Endothelial cell of umbilical vein (primary cell): ENCODE data around the gene MAPK4.

ENCODE experiments used
- POLR2A ChIP-seq: IDR thresholded peaks from 2 replicates; pipeline ENCODE4 v1.6.1; 2012; ENCODE audit warnings: low read depth, mild to moderate bottlenecking, control low read depth, low read length
- POLR2AphosphoS5 ChIP-seq: IDR thresholded peaks from 2 replicates; pipeline ENCODE4 v1.6.1; 2012; ENCODE audit warnings: low read depth, mild to moderate bottlenecking, control low read depth, low read length, moderate library complexity; ENCODE audit not compliant: insufficient read depth
- TF ChIP-seq, protein P1 (sequence below), 2 donors: IDR thresholded peaks; 1 replicate in 1 of 2; 2 replicates in 1 of 2; pipeline ENCODE4 v1.5.1; 2011; ENCODE audit warnings: low read length in 2 of 2, mild to moderate bottlenecking in 2 of 2, moderate library complexity in 2 of 2, control low read depth in 1 of 2, inconsistent platforms in 1 of 2, low read depth in 1 of 2; ENCODE audit not compliant: insufficient read depth in 1 of 2; ENCODE audit errors: extremely low read depth in 1 of 2

GRCh38 chr18:50721451-50722120, 161.7 kb downstream of the MAPK4 start:
- TF ChIP-seq POLR2A (no peak), POLR2AphosphoS5 (no peak)
- TF ChIP-seq, protein P1, sequence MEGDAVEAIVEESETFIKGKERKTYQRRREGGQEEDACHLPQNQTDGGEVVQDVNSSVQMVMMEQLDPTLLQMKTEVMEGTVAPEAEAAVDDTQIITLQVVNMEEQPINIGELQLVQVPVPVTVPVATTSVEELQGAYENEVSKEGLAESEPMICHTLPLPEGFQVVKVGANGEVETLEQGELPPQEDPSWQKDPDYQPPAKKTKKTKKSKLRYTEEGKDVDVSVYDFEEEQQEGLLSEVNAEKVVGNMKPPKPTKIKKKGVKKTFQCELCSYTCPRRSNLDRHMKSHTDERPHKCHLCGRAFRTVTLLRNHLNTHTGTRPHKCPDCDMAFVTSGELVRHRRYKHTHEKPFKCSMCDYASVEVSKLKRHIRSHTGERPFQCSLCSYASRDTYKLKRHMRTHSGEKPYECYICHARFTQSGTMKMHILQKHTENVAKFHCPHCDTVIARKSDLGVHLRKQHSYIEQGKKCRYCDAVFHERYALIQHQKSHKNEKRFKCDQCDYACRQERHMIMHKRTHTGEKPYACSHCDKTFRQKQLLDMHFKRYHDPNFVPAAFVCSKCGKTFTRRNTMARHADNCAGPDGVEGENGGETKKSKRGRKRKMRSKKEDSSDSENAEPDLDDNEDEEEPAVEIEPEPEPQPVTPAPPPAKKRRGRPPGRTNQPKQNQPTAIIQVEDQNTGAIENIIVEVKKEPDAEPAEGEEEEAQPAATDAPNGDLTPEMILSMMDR (IDR thresholded peaks at IDR 0.05; ENCODE audit: extremely low read depth in 1 of 2, insufficient read depth in 1 of 2, low read depth in 1 of 2, low read length in 2 of 2): no peak
